K562 (cell line): ENCODE data around the gene ALG9. TPM values are rescaled to one million over a fixed set of nuclear protein-coding genes. Genes with fewer than 3 reads are reported as not detected.

ENCODE experiments used
- ATAC-seq: fragments of 200-7000 bp; cut with Tn5 transposase; 3 replicates; pipeline ENCODE4 v1.9.1; 2020; ENCODE audit warnings: moderate library complexity
- BruUV-seq: library from RNA; stranded (reverse); fragments of 400-500 nt; replicated peaks from 2 replicates; lab custom pipeline; 2021; lab: Mats Ljungman, UMichigan
- CTCF ChIA-PET: fragments of 300-600 bp; formaldehyde crosslinking; extraction: SDS; loops from one replicate; lab custom pipeline; 2021; ENCODE audit warnings: low intra/inter-chr PET ratio; lab: Yijun Ruan, JAX
- POLR2A ChIA-PET: fragments of 300-600, 350-650 bp; sonication (Branson Sonifier 250); formaldehyde crosslinking; extraction: SDS; loops from one replicate; lab custom pipeline; 2021; ENCODE audit warnings: antibody characterized with exemption, inconsistent platforms; lab: Yijun Ruan, JAX
- DNase-seq, 4 experiments: peaks; one replicate each; pipeline versions ENCODE4 v3.0.0 to v3.0.0-alpha.2; 2011 to 2018; ENCODE audit warnings: low spot score in 3 of 4, mixed read lengths in 3 of 4; ENCODE audit errors: extremely low read depth in 1 of 4
- FAIRE-seq: peaks from 2 replicates; lab custom pipeline; 2011; peaks lifted over from hg19 to GRCh38; lab: Jason Lieb, UNC
- H2AFZ ChIP-seq: 2 replicates; pipeline ENCODE4 v1.6.0; 2011; ENCODE audit warnings: low read depth, low read length, control low read depth, inconsistent platforms
- H3K27ac ChIP-seq: fragments of 200-600 bp; 3 replicates; pipeline ENCODE4 v1.8.0; 2011; ENCODE audit warnings: low read depth, mild to moderate bottlenecking, control low read depth, inconsistent platforms, low read length, moderate library complexity, mixed read lengths; ENCODE audit errors: extremely low read depth
- H3K27me3 ChIP-seq, 2 experiments: fragments of 300-600 bp in 1 of 2; 2 replicates in 1 of 2; 3 replicates in 1 of 2; pipeline versions ENCODE4 v1.6.0 to v1.8.0; 2011; ENCODE audit warnings: inconsistent platforms in 2 of 2, low read length in 2 of 2, mild to moderate bottlenecking in 1 of 2, mixed read lengths in 1 of 2, moderate library complexity in 1 of 2; ENCODE audit not compliant: control insufficient read depth in 2 of 2, insufficient read depth in 2 of 2
- H3K36me3 ChIP-seq: fragments of 300-600 bp; 3 replicates; pipeline ENCODE4 v1.8.0; 2011; ENCODE audit warnings: mild to moderate bottlenecking, low read length, inconsistent platforms; ENCODE audit not compliant: control insufficient read depth, insufficient read depth
- H3K4me1 ChIP-seq, 2 experiments: fragments of 200-600 bp in 1 of 2; replicated peaks in 1 of 2; 2 replicates in 1 of 2; 3 replicates in 1 of 2; pipeline versions ENCODE4 v1.5.1 to v1.8.0; 2011; ENCODE audit warnings: inconsistent platforms in 2 of 2, low read length in 2 of 2, mild to moderate bottlenecking in 1 of 2, mixed read lengths in 1 of 2, moderate library complexity in 1 of 2; ENCODE audit not compliant: control insufficient read depth in 2 of 2, insufficient read depth in 2 of 2
- H3K4me2 ChIP-seq: 2 replicates; pipeline ENCODE4 v1.6.1; 2011; ENCODE audit warnings: low read length, control low read depth, inconsistent platforms, mixed read lengths; ENCODE audit not compliant: insufficient read depth
- H3K4me3 ChIP-seq: fragments of 200-600 bp; sonication (generic), shearing (Covaris generic); 2 replicates; pipeline ENCODE4 v1.5.1; 2016; ENCODE audit warnings: control low read depth, inconsistent platforms
- H3K79me2 ChIP-seq: fragments of 200-600 bp; 3 replicates; pipeline ENCODE4 v1.8.0; 2011; ENCODE audit warnings: low read length, inconsistent platforms; ENCODE audit not compliant: control insufficient read depth, insufficient read depth
- H3K9ac ChIP-seq, 2 experiments: 2 replicates each; pipeline versions ENCODE4 v1.6.0 to v1.6.1; 2011; ENCODE audit warnings: low read depth in 2 of 2, low read length in 2 of 2, control low read depth in 1 of 2, inconsistent platforms in 1 of 2, mild to moderate bottlenecking in 1 of 2, mixed read lengths in 1 of 2; ENCODE audit not compliant: insufficient read depth in 1 of 2
- H3K9me1 ChIP-seq: one replicate; pipeline ENCODE4 v1.6.0; 2011; ENCODE audit warnings: inconsistent platforms, mild to moderate bottlenecking, low read length, moderate library complexity; ENCODE audit not compliant: control insufficient read depth, insufficient read depth
- H3K9me3 ChIP-seq: replicated peaks from 2 replicates; pipeline ENCODE4 v1.5.1; 2011; ENCODE audit warnings: low read depth, low read length, inconsistent platforms; ENCODE audit not compliant: control insufficient read depth, insufficient read depth
- H4K20me1 ChIP-seq: replicated peaks from 2 replicates; pipeline ENCODE4 v1.6.1; 2011; ENCODE audit warnings: low read length, inconsistent platforms, mixed read lengths; ENCODE audit not compliant: control insufficient read depth, insufficient read depth
- CHD4 ChIP-seq: fragments of 200-600 bp; sonication (generic); IDR thresholded peaks from 3 replicates; pipeline ENCODE4 v1.6.1; 2012; ENCODE audit warnings: low read depth, mild to moderate bottlenecking, mixed read lengths, low read length, inconsistent platforms; ENCODE audit not compliant: insufficient read depth, insufficient replicate concordance, poor library complexity, severe bottlenecking
- FOXP1 ChIP-seq: sonication (generic); formaldehyde crosslinking; IDR thresholded peaks from 2 replicates; pipeline ENCODE4 v1.8.0; 2022; ENCODE audit warnings: mild to moderate bottlenecking, missing genetic modification reagents
- KAT2B ChIP-seq: IDR thresholded peaks from one replicate; pipeline ENCODE4 v1.6.1; 2012; ENCODE audit warnings: low read depth, mild to moderate bottlenecking, control low read depth, inconsistent platforms, low read length, moderate library complexity
- PHB ChIP-seq: fragments of 250-450 bp; sonication (Bioruptor Pico); IDR thresholded peaks from 2 replicates; pipeline ENCODE4 v1.5.0; 2021
- PHTF2 ChIP-seq: fragments of 250-450 bp; sonication (Bioruptor Pico); IDR thresholded peaks from 2 replicates; pipeline ENCODE4 v1.5.0; 2021; ENCODE audit warnings: mild to moderate bottlenecking
- SMARCC2 ChIP-seq: fragments of 450-650 bp; IDR thresholded peaks from 2 replicates; pipeline ENCODE4 v1.6.1; 2017; ENCODE audit warnings: antibody characterized with exemption, moderate library complexity, mild to moderate bottlenecking, low read depth
- XRCC3 ChIP-seq: fragments of 450-650 bp; IDR thresholded peaks from 2 replicates; pipeline ENCODE4 v1.6.1; 2017; ENCODE audit warnings: mild to moderate bottlenecking, moderate library complexity
- ZNF12 ChIP-seq: sonication (generic); formaldehyde crosslinking; IDR thresholded peaks from 2 replicates; pipeline ENCODE4 v1.4.0; 2020; ENCODE audit warnings: mild to moderate bottlenecking, missing genetic modification reagents
- ZNF184 ChIP-seq: sonication (generic); formaldehyde crosslinking; IDR thresholded peaks from 2 replicates; pipeline ENCODE4 v1.5.0; 2020; ENCODE audit warnings: missing genetic modification reagents
- ZNF3 ChIP-seq: fragments of 250-450 bp; sonication (Bioruptor Pico); IDR thresholded peaks from 2 replicates; pipeline ENCODE4 v1.5.0; 2021; ENCODE audit warnings: mild to moderate bottlenecking, moderate library complexity
- ZZZ3 ChIP-seq: fragments of 450-650 bp; IDR thresholded peaks from 2 replicates; pipeline ENCODE4 v1.6.1; 2016; ENCODE audit warnings: antibody characterized with exemption, mild to moderate bottlenecking, moderate library complexity
- WGBS: fragments of 100-300 bp; shearing (Covaris generic); methylation state at CpG from one replicate; pipeline ENCODE4 v1.1.6; 2016; ENCODE audit warnings: low coverage, mixed read lengths; ENCODE audit not compliant: insufficient coverage; ENCODE audit errors: missing lambda C conversion rate; 5-methylcytosine and 5-hydroxymethylcytosine counted together
- in situ Hi-C: fragments of 300-500 bp; cut with MboI; formaldehyde crosslinking; loops from 4 replicates; pipeline ENCODE4 v1.15.0; 2018; ENCODE audit warnings: inconsistent platforms, mixed read lengths
- intact Hi-C: fragments of 100-400 bp; cut with micrococcal nuclease; formaldehyde crosslinking; loops from 2 replicates; pipeline ENCODE4 v1.14.2; 2022
- polyA plus RNA-seq, 8 experiments: library from polyadenylated mRNA; depleted of rRNA in 4 of 8; stranded (reverse) in 5 of 8; unstranded in 3 of 8; fragments of >200 nt; fragmentation: Nextera tagmentation in 2 of 8; fragmentation: Illumina TruSeq in 1 of 8; extraction: Ambion mirVana in 2 of 8; extraction: Trizol in 1 of 8; gene quantifications; 2 replicates each; pipeline versions ENCODE4 v1.2.1 to v1.2.3, GENCODE V29; 2011 to 2014; ENCODE audit warnings: inconsistent platforms in 1 of 8, missing spikeins in 1 of 8
- total RNA-seq, 7 experiments: library from RNA; depleted of rRNA in 6 of 7; stranded (reverse); fragments of >200 nt in 6 of 7; fragmentation: Illumina TruSeq in 2 of 7; extraction: Trizol in 2 of 7; gene quantifications; 2 replicates each; pipeline versions ENCODE4 v1.2.1 to v1.2.3, GENCODE V29; 2011 to 2021; ENCODE audit warnings: low replicate concordance in 1 of 7

Gene ALG9
- total and polyA plus RNA-seq, 9 of the 15 experiments (the other 6 are each of a cell fraction or from before 2014, with no cell fraction given) = 11.5 to 40.5 (median 24.9) TPM

- ATAC-seq = no peak
- no peaks in the 10 kb centered on the region for H3K79me2 ChIP-seq
- 79% methylated on average over 5 of the region's 5 CpGs for WGBS
- no peaks in the 10 kb centered on the region; a peak in 1 of 5 replicates for H3K4me1 ChIP-seq
- no peaks in the 10 kb centered on the region for H3K9me3 ChIP-seq
- no peak overlapping the region for H3K4me2 ChIP-seq
- FAIRE-seq = no peak
- no peaks in the 10 kb centered on the region for H3K27me3 ChIP-seq
- H4K20me1 ChIP-seq = no peaks in the 10 kb centered on the region
- CTCF ChIA-PET = no interaction called here
- DNase-seq = no peak
- H3K9ac ChIP-seq = no peak overlapping the region
- intact Hi-C loops = no loop called here
- H2AFZ ChIP-seq = no peak overlapping the region
- no peak overlapping the region for H3K4me3 ChIP-seq
- H3K9me1 ChIP-seq = no peaks in the 10 kb centered on the region
- no TSS peak for BruUV-seq
- no peak overlapping the region for H3K27ac ChIP-seq
- no peak for TF ChIP-seq PHTF2 (CRISPR knock-in tag)
- TF ChIP-seq FOXP1 = no peak
- no peak for TF ChIP-seq KAT2B
- TF ChIP-seq XRCC3 = no peak
- TF ChIP-seq SMARCC2 = no peak
- no peak for TF ChIP-seq ZNF12 (CRISPR knock-in tag)
- TF ChIP-seq ZNF184 (CRISPR knock-in tag) = no peak
- no peak for TF ChIP-seq ZZZ3
- no peak for TF ChIP-seq ZNF3 (CRISPR knock-in tag)
- no peak for TF ChIP-seq PHB (CRISPR knock-in tag)
- no peak for TF ChIP-seq CHD4
- in situ Hi-C loops = no loop called here
- peaks cover 19% of the 10 kb centered on the region; the same call in 2 of the 3 replicates for H3K36me3 ChIP-seq
- POLR2A ChIA-PET = interaction anchor here (0.6 to 1.9 kb wide), 3 partner anchors 12 to 169 kb away, joined by 3 to 4 read pairs (median 3); no protein-coding TSS in a partner anchor
These were observed 89.2 kb downstream of the ALG9 start for GRCh38 chr11:111782109-111782741.
